IPS DF 4.7 (cell line): ENCODE results near the gene FAS.

Experiments used
- DNase-seq: peaks from one replicate; pipeline ENCODE4 v3.0.0-alpha.2; 2013; ENCODE audit warnings: low spot score; ENCODE audit errors: extremely low read depth

The FAS gene

GRCh38 chr10:88990384-88991160, at the start of gene FAS:
TSS of gene FAS (plus strand) at chr10:88990798. CDS start at chr10:88990877, 79 bp downstream.
- no peak for DNase-seq

- no peak for DNase-seq
Measured at GRCh38 chr10:88941026-88941425, 49.6 kb upstream of the FAS start.

DNA sequence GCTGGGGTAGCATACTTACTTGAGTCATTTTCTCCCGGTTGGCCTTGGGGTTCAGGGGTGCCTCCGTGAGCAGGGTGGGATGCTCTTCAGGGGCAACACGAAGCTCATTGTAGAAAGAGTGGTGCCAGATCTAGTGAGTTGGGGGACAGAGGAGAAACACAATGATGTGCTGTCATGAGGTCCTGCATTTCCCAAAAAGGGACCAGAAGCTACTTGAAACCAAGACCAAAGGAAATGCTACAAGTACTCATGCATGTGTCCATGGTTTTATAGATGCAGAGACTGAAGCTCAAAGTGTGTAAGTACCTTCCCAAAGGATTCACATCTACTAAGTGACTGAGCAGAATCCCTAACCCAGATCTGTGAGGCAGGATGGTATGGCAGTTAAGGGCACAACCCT, 46.8 kb upstream of the FAS start:
- no peak for DNase-seq

DNA sequence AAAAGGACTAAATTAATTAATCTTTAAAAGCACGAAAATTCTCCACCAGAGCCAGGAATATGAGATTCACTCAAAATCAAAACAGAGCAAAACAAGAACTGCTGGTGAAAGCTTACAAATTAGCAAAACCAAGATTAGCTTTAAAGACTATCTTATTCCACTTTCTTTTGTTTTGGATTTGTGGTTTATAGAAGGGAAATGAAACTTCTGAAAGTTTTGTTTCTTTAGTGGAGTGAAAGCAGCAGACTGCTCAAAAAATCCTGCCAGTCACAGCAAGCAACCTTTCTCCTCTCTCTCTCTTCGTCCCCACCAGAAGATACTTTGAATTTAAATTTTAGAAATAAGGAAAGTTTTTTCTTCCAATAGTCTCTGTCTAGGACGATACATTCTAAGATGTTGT, 45.8 kb upstream of the FAS start:
- DNase-seq = no peak

GRCh38 chr10:88946200-88946599, 44.4 kb upstream of the FAS start:
- DNase-seq = no peak

DNA sequence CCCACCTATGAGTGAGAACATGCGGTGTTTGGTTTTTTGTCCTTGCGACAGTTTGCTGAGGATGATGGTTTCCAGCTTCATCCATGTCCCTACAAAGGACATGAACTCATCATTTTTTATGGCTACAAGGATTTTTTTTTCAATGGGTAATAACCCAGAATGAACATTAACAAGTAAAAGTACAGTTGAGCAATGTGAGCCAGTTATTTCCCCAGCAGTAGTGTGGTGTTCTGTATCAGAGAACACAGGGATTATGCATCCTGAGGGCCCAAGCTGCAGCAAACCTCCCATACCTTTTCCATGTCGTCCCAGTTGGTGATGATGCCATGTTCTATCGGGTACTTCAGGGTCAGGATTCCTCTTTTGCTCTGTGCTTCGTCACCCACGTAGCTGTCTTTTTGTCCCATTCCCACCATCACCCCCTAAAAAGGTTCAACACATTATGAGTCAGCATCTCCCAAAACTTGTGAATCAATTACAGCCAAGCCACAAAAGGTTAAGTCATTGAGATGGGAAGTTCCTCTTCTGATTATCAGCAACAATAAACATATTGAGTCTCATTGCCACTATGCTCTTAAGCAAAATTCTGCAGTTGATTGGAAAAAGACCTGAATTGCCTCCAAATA, 43.5 kb upstream of the FAS start:
- DNase-seq = no peak

- DNase-seq = no peak
Measured at GRCh38 chr10:88949051-88949450, 41.5 kb upstream of the FAS start.

GRCh38 chr10:88949912-88950837, 40.4 kb upstream of the FAS start:
- no peak for DNase-seq

- no peak for DNase-seq
Measured at GRCh38 chr10:88952647-88953111, 37.9 kb upstream of the FAS start, which contains the start of gene ACTA2. TSS of gene ACTA2 (minus strand) at chr10:88952773. CDS start at chr10:88948930, 3,843 bp downstream.

DNA sequence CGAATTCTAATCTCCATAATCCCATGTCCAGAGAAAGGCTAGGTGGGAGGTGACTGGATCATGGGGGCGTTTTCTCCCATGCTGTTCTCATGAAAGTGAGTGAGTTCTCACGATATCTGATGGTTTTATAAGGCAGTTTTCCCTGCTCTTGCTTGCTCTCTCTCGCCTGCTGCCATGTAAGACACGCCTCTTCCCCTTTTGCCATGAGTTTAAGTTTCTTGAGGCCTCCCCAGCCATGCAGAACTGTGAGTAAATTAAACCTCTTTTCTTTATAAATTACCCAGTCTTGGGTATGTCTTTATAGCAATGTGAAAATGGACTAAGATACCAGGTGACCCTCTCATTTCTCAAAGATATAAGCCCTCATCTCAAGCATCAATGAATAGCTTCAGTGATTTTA, 36.9 kb upstream of the FAS start:
- no peak for DNase-seq

DNA sequence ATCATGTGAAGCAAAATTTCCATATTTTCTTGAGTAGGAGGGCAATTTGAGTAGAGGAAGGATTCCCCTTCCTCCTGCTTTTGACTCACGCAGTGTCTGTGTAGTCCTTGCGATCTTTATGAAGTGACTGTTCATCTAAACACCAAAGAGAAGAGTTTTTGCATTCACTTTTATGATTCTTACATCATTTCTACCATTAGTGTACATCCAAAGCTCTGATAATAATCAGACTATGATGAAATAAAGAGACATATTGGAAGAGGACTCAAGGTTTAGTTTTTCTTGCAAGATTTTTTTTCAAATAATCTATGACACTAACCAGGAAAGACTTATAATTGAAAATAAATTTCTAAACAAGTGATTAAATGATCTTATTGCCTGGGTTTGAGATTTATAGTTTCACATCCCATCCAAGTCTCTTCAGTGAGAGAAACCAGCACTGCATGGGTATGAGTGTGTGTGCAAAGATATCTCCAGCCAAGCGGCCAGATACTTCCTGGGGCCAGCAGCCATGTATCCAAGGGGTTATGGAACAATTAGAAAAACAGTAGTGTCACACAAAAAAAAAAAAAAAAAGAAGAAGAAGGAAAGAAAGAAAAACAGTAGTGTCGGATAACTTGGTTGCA, 36.0 kb upstream of the FAS start:
- no peak for DNase-seq

DNA sequence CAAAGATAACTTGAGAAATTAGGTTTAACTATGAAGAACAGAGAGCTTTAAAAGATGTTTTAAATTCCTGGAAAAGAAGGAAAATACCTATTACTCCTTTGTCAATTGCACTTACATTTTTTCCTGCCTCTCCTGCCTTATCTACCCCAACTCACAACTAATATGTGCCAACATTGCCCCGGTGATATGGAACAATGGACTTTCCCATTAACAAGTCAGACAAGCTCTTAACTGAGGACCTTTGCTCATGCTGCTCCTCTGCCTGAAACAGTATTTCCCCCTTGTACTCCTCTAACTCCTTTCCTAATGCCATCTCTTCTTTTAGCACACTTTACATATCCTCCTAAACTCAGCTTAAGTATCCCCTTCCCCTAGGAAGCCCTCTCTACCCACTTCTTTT, 33.2 kb upstream of the FAS start:
- DNase-seq = no peak

- DNase-seq = no peak
Measured at GRCh38 chr10:88958721-88959120, 31.9 kb upstream of the FAS start.

DNA sequence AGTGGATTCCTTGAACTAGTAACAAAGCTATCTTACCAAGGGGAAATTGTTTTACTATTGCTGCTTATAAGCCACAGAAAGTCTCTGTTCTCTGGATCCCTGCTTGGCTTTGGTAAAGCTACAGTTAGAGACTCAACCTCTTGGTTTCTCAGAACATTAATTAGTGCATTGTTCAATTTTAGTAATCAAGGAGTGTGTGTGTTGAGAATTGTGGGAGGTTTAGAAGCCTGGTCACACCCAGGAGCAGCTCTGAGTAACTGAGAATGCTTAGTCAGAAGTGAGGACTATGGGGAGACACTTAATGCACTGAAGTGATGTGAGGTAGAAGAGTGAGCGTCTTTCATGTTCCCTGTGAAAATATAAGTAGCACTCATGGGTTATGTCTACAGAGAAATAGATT, 29.8 kb upstream of the FAS start:
- no peak for DNase-seq

DNA sequence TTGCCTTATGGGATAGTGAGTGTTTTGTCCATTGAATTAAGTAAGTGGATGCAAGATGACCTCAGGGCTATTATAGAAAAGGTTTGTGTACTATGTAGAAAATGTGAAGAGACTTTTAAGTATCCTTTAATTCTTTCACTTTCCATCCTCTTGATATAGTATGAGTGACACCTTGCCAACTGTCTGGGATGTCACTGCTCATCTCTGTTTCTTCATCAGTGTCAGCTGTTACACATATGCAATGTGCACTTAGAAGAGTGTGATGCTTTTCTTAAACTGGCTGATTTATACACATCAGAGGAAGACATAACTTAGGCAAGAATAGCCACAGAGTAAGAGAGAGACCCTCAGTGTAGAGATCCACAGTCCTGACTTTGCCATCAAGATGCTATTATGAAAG, 29.3 kb upstream of the FAS start:
- DNase-seq = no peak

GRCh38 chr10:88962336-88962735, 28.3 kb upstream of the FAS start:
- no peak for DNase-seq

GRCh38 chr10:88963318-88963717, 27.3 kb upstream of the FAS start:
- no peak for DNase-seq

GRCh38 chr10:88964360-88964759, 26.2 kb upstream of the FAS start:
- DNase-seq = no peak

- no peak for DNase-seq
Measured at GRCh38 chr10:88964869-88965415, 25.7 kb upstream of the FAS start.

- no peak for DNase-seq
Measured at GRCh38 chr10:88966797-88967196, 23.8 kb upstream of the FAS start.

- no peak for DNase-seq
Measured at GRCh38 chr10:88968391-88968790, 22.2 kb upstream of the FAS start.
